GM10266 (cell line): ENCODE measurements around the gene RERG.

Experiments
- DNase-seq: peaks from one replicate; pipeline ENCODE4 v3.0.0; 2012; ENCODE audit errors: extremely low spot score
- CTCF ChIP-seq: IDR thresholded peaks from 2 replicates; pipeline ENCODE4 v1.5.1; 2012; ENCODE audit warnings: mild to moderate bottlenecking, low read depth; ENCODE audit not compliant: control insufficient read depth, insufficient read depth; ENCODE audit errors: missing control alignments

The RERG gene

GRCh38 chr12:15253990-15254389 lies 32.8 kb upstream of the RERG start:
- no peak for DNase-seq
- TF ChIP-seq CTCF: no peak

DNA sequence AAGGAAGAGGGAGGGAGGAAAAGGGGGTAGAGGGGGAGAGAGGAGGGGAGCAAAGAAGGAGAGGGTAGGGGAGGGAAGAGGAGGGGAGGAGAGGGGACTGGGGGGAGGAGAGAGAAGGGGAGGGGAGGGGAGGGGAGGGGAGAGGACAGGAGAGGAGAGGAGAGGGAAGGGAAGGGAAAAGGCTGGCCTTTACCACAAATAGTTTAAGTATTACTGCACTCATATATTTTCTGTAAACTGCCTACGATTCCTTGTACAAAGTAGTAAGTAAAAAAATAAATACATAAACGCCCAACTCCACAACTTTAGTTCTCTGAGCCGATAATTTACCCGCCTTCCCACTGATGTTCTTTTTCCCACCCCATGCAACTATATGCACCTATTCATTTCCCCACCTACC lies 23.7 kb upstream of the RERG start:
- TF ChIP-seq CTCF: no peak
- no peak for DNase-seq

- no peak for TF ChIP-seq CTCF
- DNase-seq: no peak
Observed at GRCh38 chr12:15244341-15244740, 23.1 kb upstream of the RERG start.

DNA sequence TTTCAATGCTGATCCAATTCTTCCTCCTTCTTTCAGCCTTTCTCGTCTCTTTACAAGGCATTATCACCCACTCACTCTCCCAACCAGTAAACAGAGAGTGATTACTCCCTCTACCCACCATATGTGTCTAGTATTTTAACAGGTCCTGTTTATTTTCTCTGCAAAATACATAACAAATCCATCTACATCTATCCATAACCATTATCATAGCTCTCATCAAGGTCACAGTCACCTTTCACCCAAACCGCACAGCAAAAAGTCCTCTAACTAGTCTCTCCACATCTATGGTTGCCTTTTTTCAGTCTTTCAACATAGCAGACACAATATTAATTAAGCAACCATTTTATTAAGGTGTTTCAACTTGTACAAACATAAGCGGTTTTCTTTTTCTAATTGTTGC lies 21.9 kb upstream of the RERG start:
- no peak for DNase-seq
- TF ChIP-seq CTCF: no peak

- TF ChIP-seq CTCF: no peak
- no peak for DNase-seq
Observed at GRCh38 chr12:15240898-15241297, 19.7 kb upstream of the RERG start.

DNA sequence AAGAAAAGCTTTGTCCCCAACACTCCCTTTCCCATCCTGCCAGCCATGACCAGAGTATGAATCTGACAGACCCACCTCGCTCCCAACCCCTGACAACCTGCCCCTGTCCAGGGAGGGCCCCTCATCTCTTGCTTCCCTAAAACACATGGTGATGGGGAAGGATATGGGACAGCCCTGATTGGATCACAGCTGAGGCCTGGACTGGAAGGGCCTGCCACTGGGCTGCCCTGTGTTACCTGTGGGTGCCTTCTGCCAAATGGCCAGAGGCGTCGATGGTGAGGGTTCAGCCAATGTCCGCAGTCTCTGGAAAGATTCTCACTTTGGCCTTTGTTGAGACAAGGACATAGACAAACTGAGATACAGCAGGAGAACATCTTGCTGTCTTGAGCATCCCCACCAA lies 13.3 kb upstream of the RERG start:
- DNase-seq: no peak
- TF ChIP-seq CTCF: no peak

- no peak for TF ChIP-seq CTCF
- no peak for DNase-seq
Observed at GRCh38 chr12:15234011-15234410, 12.8 kb upstream of the RERG start.
